ENCODE data around the gene NT5C.
"Not testable (repeated sequence)": the region's sequence is repeated elsewhere in the genome, so short reads cannot be mapped to it uniquely, and the experiment has no call there.

The NT5C gene

DNA sequence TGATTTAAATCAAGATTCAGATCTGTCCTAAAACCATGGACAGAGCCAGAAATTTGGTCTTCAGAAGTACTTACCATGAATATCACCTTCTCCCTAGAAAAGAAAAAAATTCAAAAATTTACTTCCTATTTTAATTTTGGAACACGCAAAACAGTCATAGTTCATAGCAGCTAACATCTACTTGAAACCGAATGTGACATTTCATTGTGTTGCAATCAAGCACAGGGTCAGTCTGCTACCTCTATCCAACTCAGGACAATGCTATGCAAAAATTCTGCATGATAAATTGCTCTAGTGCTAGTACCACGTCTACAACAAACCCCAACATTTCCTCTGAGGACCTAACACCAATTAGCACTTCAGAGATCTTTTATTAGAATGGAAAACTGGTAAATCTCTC lies 15.1 kb upstream of the NT5C start:
- no peak overlapping the region for H3K4me3 ChIP-seq (ENCODE audit: control insufficient read depth, low read depth, low read length)
- no peak for DNase-seq (ENCODE audit: low read depth)
- TF ChIP-seq, protein P1, sequence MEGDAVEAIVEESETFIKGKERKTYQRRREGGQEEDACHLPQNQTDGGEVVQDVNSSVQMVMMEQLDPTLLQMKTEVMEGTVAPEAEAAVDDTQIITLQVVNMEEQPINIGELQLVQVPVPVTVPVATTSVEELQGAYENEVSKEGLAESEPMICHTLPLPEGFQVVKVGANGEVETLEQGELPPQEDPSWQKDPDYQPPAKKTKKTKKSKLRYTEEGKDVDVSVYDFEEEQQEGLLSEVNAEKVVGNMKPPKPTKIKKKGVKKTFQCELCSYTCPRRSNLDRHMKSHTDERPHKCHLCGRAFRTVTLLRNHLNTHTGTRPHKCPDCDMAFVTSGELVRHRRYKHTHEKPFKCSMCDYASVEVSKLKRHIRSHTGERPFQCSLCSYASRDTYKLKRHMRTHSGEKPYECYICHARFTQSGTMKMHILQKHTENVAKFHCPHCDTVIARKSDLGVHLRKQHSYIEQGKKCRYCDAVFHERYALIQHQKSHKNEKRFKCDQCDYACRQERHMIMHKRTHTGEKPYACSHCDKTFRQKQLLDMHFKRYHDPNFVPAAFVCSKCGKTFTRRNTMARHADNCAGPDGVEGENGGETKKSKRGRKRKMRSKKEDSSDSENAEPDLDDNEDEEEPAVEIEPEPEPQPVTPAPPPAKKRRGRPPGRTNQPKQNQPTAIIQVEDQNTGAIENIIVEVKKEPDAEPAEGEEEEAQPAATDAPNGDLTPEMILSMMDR (IDR thresholded peaks at IDR 0.05; ENCODE audit: control insufficient read depth, insufficient read depth, low read depth, low read length, missing control alignments), result no peak

DNA sequence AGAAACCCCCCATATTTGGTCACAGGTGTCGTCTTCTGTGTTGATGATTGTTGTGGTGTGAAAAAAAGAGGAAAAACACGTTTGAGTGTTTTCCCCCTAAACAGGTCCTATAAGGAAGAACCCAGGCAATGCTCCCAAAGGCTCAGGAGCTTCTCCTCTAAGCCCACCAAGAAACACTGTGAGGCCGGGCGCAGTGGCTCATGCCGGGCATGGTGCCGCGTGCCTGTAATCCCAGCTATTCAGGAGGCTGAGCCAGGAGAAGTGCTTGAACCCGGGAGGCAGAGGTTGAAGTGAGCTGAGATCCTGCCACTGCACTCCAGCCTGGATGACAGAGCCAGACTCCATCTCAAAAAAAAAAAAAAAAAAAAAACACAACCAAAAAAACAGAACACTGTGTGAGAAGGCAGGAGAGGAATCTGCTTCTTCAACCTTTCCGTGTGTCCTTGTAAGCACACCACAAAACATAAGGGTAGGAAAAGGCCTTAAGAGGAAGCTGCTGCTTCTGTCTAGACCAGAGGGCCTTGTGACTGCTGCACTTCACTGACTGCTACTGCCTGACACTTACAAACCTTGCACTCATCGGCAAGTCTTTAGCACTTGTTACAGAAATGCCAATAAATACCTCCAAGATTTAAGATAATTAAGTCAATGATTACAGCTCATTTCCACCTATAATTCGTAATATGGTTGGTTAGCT lies 13.4 kb upstream of the NT5C start:
- DNase-seq (ENCODE audit: low read depth), result no peak
- TF ChIP-seq, protein P1 (IDR thresholded peaks at IDR 0.05; ENCODE audit: control insufficient read depth, insufficient read depth, low read depth, low read length, missing control alignments), result no peak
- no peak overlapping the region for H3K4me3 ChIP-seq (ENCODE audit: control insufficient read depth, low read depth, low read length)

DNA sequence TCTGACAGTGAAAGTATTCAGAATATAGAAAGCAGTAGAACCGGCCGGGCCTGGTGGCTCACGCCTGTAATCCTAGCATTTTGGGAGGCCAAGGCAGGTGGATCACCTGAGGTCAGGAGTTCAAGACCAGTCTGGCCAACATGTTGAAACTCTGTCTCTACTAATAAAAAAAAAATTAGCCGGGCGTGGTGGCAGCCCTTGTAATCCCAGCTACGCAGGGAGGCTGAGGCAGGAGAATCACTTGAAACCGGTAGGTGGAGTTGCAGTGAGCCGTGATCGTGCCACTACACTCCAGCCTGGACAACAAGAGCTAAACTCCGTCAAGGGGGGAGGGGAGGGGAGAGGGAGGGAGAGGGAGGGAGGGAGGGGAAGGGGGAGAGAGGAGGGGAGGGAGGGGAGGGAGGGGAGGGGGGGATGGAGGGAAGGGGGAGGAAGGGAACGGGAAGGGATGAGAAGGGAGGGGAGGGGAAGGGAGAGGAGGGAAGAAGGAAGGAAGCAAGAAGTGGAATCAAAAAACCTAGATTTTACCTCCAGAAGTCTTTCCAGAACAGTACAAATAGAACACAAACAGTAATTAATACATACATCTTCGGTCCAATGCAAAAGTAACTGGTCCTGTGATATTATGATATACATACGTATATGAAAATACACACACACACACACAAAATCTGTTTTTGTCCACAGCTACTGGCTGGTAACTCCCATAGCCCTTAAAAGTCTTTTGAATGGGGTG lies 10.9 kb upstream of the NT5C start:
- DNase-seq (ENCODE audit: low read depth), result no peak
- no peak overlapping the region for H3K4me3 ChIP-seq (ENCODE audit: control insufficient read depth, low read depth, low read length)
- TF ChIP-seq, protein P1 (IDR thresholded peaks at IDR 0.05; ENCODE audit: control insufficient read depth, insufficient read depth, low read depth, low read length, missing control alignments), result no peak

DNA sequence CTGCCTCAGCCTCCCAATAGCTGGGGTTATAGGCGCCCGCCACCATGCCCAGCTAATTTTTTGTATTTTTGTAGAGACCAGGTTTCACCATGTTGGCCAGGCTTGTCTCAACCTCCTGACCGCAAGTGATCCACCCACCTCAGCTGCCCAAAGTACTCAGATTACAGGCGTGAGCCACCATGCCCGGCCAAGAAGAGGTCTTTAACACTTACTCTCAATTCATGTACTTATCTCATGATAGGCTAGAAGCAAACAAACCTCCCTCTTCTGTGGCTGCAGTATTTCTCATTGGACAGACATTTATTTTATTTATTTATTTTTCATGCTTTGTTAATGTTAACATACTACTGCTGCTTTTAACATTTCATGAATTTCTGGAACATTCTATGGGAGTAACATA lies 7.0 kb upstream of the NT5C start:
- H3K4me3 ChIP-seq (ENCODE audit: control insufficient read depth, low read depth, low read length), result no peak overlapping the region
- DNase-seq (ENCODE audit: low read depth), result no peak
- TF ChIP-seq, protein P1 (IDR thresholded peaks at IDR 0.05; ENCODE audit: control insufficient read depth, insufficient read depth, low read depth, low read length, missing control alignments), result no peak

DNA sequence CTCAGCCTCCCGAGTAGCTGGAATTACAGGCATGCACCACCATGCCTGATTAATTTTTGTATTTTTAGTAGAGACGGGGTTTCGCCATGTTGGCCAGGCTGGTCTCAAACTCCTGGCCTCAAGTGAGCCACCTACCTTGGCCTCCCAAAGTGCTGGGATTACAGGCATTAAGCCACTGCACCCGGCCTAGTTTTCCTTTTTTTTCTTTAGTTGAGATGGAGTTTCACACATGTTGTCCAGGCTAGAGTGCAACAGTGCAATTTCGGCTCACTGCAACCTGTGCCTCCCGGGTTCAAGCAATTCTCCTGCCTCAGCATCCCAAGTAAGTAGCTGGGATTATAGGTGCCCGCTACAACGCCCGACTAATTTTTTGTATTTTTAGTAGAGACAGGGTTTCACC lies 6.2 kb upstream of the NT5C start:
- DNase-seq (ENCODE audit: low read depth); H3K4me3 ChIP-seq (ENCODE audit: control insufficient read depth, low read depth, low read length): not testable (repeated sequence)

DNA sequence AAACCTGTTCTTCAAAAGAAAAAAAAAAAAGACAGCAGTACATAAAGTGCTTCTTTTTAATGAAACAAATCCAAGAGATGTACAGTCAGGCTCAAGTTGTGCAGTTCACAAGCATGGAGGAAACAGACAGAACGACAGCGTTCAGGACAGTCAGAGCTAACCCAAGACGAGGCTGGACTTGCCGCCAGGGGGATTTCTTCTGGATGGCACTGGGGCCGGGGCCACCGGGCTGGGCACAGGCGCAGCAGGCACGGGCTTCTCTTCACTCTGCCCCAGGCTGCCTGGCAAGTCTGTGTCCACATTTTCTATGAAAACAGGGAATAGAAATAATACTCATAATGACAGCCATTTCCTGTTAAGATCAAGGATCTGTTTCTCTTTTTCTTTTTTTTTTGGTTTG lies 4.4 kb upstream of the NT5C start:
- no peak overlapping the region for H3K4me3 ChIP-seq (ENCODE audit: control insufficient read depth, low read depth, low read length)
- no peak for DNase-seq (ENCODE audit: low read depth)
- TF ChIP-seq, protein P1 (IDR thresholded peaks at IDR 0.05; ENCODE audit: control insufficient read depth, insufficient read depth, low read depth, low read length, missing control alignments), result no peak

DNA sequence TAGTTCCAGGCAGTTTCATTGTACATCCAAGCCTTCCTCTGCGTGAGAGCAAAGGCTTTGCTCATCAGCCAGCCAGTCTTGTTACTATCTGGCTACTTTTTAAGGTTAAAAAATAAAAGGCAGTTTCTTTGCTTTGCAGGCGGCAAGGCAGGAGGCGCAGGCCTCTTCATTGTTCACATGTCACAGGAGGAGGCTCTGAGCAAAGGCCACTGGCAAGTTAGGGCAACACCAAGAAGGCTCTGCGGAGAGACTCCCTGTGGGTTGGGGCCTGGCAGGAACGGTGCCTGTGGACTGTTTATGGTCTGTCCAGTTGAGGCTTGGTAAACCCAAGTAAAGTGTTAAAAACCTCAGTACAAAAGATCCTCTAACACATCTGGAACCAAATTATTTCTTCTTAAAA lies 3.9 kb upstream of the NT5C start:
- TF ChIP-seq, protein P1 (IDR thresholded peaks at IDR 0.05; ENCODE audit: control insufficient read depth, insufficient read depth, low read depth, low read length, missing control alignments), result no peak
- DNase-seq (ENCODE audit: low read depth), result no peak
- no peak overlapping the region for H3K4me3 ChIP-seq (ENCODE audit: control insufficient read depth, low read depth, low read length)

DNA sequence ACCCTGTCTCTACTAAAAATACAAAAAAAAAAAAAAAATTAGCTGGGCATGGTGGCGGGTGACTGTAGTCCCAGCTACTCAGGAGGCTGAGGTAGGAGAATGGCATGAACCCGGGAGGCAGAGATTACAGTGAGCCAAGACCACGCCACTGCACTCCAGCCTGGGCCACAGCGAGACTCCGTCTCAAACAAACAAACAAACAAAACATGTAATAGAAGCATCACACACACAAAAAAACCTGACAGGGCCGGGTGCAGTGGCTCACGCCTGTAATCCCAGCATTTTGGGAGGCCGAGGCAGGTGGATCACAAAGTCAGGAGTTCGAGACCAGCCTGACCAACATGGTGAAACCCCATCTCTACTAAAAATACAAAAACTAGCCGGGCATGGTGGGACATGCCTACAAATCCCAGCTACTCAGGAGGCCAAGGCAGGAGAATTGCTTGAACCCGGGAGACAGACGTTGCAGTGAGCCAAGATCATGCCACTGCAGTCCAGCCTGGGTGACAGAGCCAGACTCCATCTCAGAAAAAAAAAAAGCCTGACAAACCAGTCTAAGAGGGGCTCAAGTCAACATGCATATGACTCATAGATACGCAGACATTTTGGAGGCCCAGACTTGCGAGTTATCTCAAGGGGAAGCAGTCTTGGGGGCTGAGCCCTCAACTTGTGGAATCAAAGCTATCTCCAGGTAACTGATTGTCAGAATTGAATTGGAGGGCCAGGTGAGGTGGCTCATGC lies 2.2 kb upstream of the NT5C start:
- not testable (repeated sequence) for H3K4me3 ChIP-seq (ENCODE audit: control insufficient read depth, low read depth, low read length); DNase-seq (ENCODE audit: low read depth)
